WTC11 (cell line): ENCODE data around the gene ARHGEF37. TPM values are rescaled to one million over a fixed set of nuclear protein-coding genes. Genes with fewer than 3 reads are reported as not detected.
"Not testable (repeated sequence)": the region's sequence is repeated elsewhere in the genome, so short reads cannot be mapped to it uniquely, and the experiment has no call there.

Experiments
- ATAC-seq: fragments of 200-7000 bp; cut with Tn5 transposase; 2 replicates; pipeline ENCODE4 v1.10.0; 2021; ENCODE audit warnings: mild to moderate bottlenecking, moderate library complexity
- CTCF ChIA-PET: fragments of 300-600 bp; sonication (Branson Sonifier 250); formaldehyde crosslinking; loops from one replicate; lab custom pipeline; 2021; ENCODE audit warnings: antibody characterized with exemption; lab: Charles Lee
- POLR2A ChIA-PET: fragments of 350-600 bp; sonication (Branson Sonifier 250); formaldehyde crosslinking; loops from one replicate; lab custom pipeline; 2021; ENCODE audit warnings: antibody characterized with exemption; lab: Charles Lee
- DNase-seq: peaks from one replicate; pipeline ENCODE4 v3.0.0; 2021; ENCODE audit warnings: low spot score
- H3K27ac Mint-ChIP-seq: 2 replicates; pipeline ENCODE4 v1.8.0; 2021; ENCODE audit warnings: mixed read lengths
- H3K27me3 Mint-ChIP-seq: 2 replicates; pipeline ENCODE4 v1.8.0; 2021; ENCODE audit warnings: low read depth, mild to moderate bottlenecking, moderate library complexity, mixed read lengths
- H3K36me3 Mint-ChIP-seq: 2 replicates; pipeline ENCODE4 v1.8.0; 2021; ENCODE audit warnings: mixed read lengths
- H3K4me1 Mint-ChIP-seq: 2 replicates; pipeline ENCODE4 v1.8.0; 2022; ENCODE audit warnings: mixed read lengths
- H3K4me3 Mint-ChIP-seq: 2 replicates; pipeline ENCODE4 v1.8.0; 2021; ENCODE audit warnings: mild to moderate bottlenecking, moderate library complexity, mixed read lengths
- H3K9me3 Mint-ChIP-seq: 2 replicates; pipeline ENCODE4 v1.8.0; 2021; ENCODE audit warnings: mixed read lengths
- ATF2 ChIP-seq: sonication (generic); formaldehyde crosslinking; IDR thresholded peaks from 2 replicates; pipeline ENCODE4 v1.8.1; 2022; ENCODE audit warnings: low read depth, missing genetic modification reagents, borderline replicate concordance
- CDX4 ChIP-seq: fragments of 250-450 bp; sonication (Bioruptor Pico); IDR thresholded peaks from 2 replicates; pipeline ENCODE4 v1.9.0; 2021; ENCODE audit warnings: moderate library complexity, mild to moderate bottlenecking, inconsistent platforms, borderline replicate concordance
- E2F1 ChIP-seq: sonication (generic); formaldehyde crosslinking; IDR thresholded peaks from 2 replicates; pipeline ENCODE4 v1.8.0; 2022; ENCODE audit warnings: mild to moderate bottlenecking, missing genetic modification reagents
- E2F5 ChIP-seq: sonication (generic); formaldehyde crosslinking; IDR thresholded peaks from 2 replicates; pipeline ENCODE4 v1.8.1; 2022; ENCODE audit warnings: mild to moderate bottlenecking, moderate library complexity, missing genetic modification reagents
- FOXK1 ChIP-seq: sonication (generic); formaldehyde crosslinking; IDR thresholded peaks from 2 replicates; pipeline ENCODE4 v1.8.0; 2022; ENCODE audit warnings: mild to moderate bottlenecking, moderate library complexity, missing genetic modification reagents
- GABPB1 ChIP-seq: sonication (generic); formaldehyde crosslinking; IDR thresholded peaks from 2 replicates; pipeline ENCODE4 v1.8.1; 2023; ENCODE audit warnings: mild to moderate bottlenecking, missing genetic modification reagents
- HMGXB4 ChIP-seq: sonication (generic); formaldehyde crosslinking; IDR thresholded peaks from 2 replicates; pipeline ENCODE4 v1.8.1; 2023; ENCODE audit warnings: mild to moderate bottlenecking, moderate library complexity, missing genetic modification reagents
- IRF2 ChIP-seq: sonication (generic); formaldehyde crosslinking; IDR thresholded peaks from 2 replicates; pipeline ENCODE4 v1.8.0; 2022; ENCODE audit warnings: low read depth, missing genetic modification reagents, borderline replicate concordance
- JUN ChIP-seq: sonication (generic); formaldehyde crosslinking; IDR thresholded peaks from 2 replicates; pipeline ENCODE4 v1.8.0; 2023; ENCODE audit warnings: mild to moderate bottlenecking, missing genetic modification reagents
- MYBL2 ChIP-seq: sonication (generic); formaldehyde crosslinking; IDR thresholded peaks from 2 replicates; pipeline ENCODE4 v1.8.1; 2023; ENCODE audit warnings: mild to moderate bottlenecking, moderate library complexity, missing genetic modification reagents
- NR2C2 ChIP-seq: sonication (generic); formaldehyde crosslinking; IDR thresholded peaks from 2 replicates; pipeline ENCODE4 v1.8.0; 2022; ENCODE audit warnings: mild to moderate bottlenecking, missing genetic modification reagents
- OVOL2 ChIP-seq: fragments of 250-450 bp; sonication (Bioruptor Pico); IDR thresholded peaks from 2 replicates; pipeline ENCODE4 v1.9.0; 2021; ENCODE audit warnings: mild to moderate bottlenecking, borderline replicate concordance
- RORB ChIP-seq: fragments of 250-450 bp; sonication (Bioruptor Pico); IDR thresholded peaks from 2 replicates; pipeline ENCODE4 v1.9.0; 2021; ENCODE audit warnings: mild to moderate bottlenecking
- SMAD3 ChIP-seq: sonication (generic); formaldehyde crosslinking; IDR thresholded peaks from 2 replicates; pipeline ENCODE4 v1.8.0; 2022; ENCODE audit warnings: missing genetic modification reagents, mild to moderate bottlenecking, borderline replicate concordance
- TEAD1 ChIP-seq: sonication (generic); formaldehyde crosslinking; IDR thresholded peaks from 2 replicates; pipeline ENCODE4 v1.8.0; 2022; ENCODE audit warnings: mild to moderate bottlenecking, missing genetic modification reagents
- USF1 ChIP-seq: sonication (generic); formaldehyde crosslinking; IDR thresholded peaks from 2 replicates; pipeline ENCODE4 v1.8.0; 2022; ENCODE audit warnings: mild to moderate bottlenecking, missing genetic modification reagents
- ZBTB43 ChIP-seq: sonication (generic); formaldehyde crosslinking; IDR thresholded peaks from 2 replicates; pipeline ENCODE4 v1.8.1; 2023; ENCODE audit warnings: mild to moderate bottlenecking, missing genetic modification reagents
- total RNA-seq: library from RNA; stranded (reverse); gene quantifications from 3 replicates; pipeline ENCODE4 v1.2.3, GENCODE V29; 2021

The ARHGEF37 gene
- total RNA-seq, 1 experiment from 2014 or later = 1.1 TPM

- H3K27ac Mint-ChIP-seq = no peak overlapping the region
- DNase-seq = no peak
- no peaks in the 10 kb centered on the region for H3K27me3 Mint-ChIP-seq
- ChIA-PET POLR2A (interaction anchor here (0.7 to 1.2 kb wide), 2 partner anchors 11 to 30 kb away, joined by 3 read pairs; no protein-coding TSS in a partner anchor), CTCF (interaction anchor here (1.5 kb wide), 1 partner anchor 24 kb away, joined by 5 read pairs; no protein-coding TSS in a partner anchor)
- H3K4me3 Mint-ChIP-seq = no peak overlapping the region
- TF ChIP-seq MYBL2 (CRISPR knock-in tag) (no peak), FOXK1 (CRISPR knock-in tag) (no peak), ZBTB43 (no peak), GABPB1 (no peak), E2F1 (CRISPR knock-in tag) (no peak), ATF2 (CRISPR knock-in tag) (no peak), SMAD3 (CRISPR knock-in tag) (no peak), CDX4 (CRISPR knock-in tag) (no peak), NR2C2 (no peak), USF1 (CRISPR knock-in tag) (no peak), E2F5 (no peak), OVOL2 (CRISPR knock-in tag) (no peak), HMGXB4 (no peak), IRF2 (no peak), JUN (CRISPR knock-in tag) (no peak), RORB (no peak), TEAD1 (CRISPR knock-in tag) (no peak)
- ATAC-seq = no peak
- peaks cover 7% of the 10 kb centered on the region for H3K4me1 Mint-ChIP-seq
- no peaks in the 10 kb centered on the region for H3K9me3 Mint-ChIP-seq
- H3K36me3 Mint-ChIP-seq = no peaks in the 10 kb centered on the region
Observed at GRCh38 chr5:149594206-149594895, 13.1 kb downstream of the ARHGEF37 start.

GRCh38 chr5:149595105-149595504 is 13.8 kb downstream of the ARHGEF37 start:
- POLR2A ChIA-PET = interaction anchor here (1.2 kb wide), 1 partner anchor 10 kb away, joined by 3 read pairs; no protein-coding TSS in a partner anchor
- DNase-seq, H3K4me3 Mint-ChIP-seq, H3K4me1 Mint-ChIP-seq, ATAC-seq, H3K27ac Mint-ChIP-seq, H3K36me3 Mint-ChIP-seq, H3K27me3 Mint-ChIP-seq, H3K9me3 Mint-ChIP-seq: not testable (repeated sequence)
- CTCF ChIA-PET = interaction anchor here (1.5 to 2.8 kb wide), 2 partner anchors 23 to 24 kb away, joined by 5 to 12 read pairs; no protein-coding TSS in a partner anchor
